Mesenchymal stem cell (in vitro differentiated cells and primary cell): ENCODE data around the gene EXOC4.

ENCODE experiments used
- DNase-seq: peaks from one replicate; pipeline ENCODE4 v3.0.0-alpha.2; 2013
- H2AFZ ChIP-seq: one replicate; pipeline ENCODE4 v1.6.1; 2013; ENCODE audit warnings: low read depth, mild to moderate bottlenecking, control low read depth, inconsistent platforms, low read length, moderate library complexity
- H2AK5ac ChIP-seq: 2 replicates; pipeline ENCODE4 v1.6.1; 2013; ENCODE audit warnings: low read length, moderate library complexity, mild to moderate bottlenecking, inconsistent platforms; ENCODE audit not compliant: severe bottlenecking
- H2BK120ac ChIP-seq: one replicate; pipeline ENCODE4 v1.6.1; 2013; ENCODE audit warnings: low read depth, mild to moderate bottlenecking, inconsistent platforms, low read length, moderate library complexity
- H2BK12ac ChIP-seq, 2 experiments: one replicate each; pipeline ENCODE4 v1.6.1; 2013; ENCODE audit warnings: inconsistent platforms in 2 of 2, low read length in 2 of 2, mild to moderate bottlenecking in 2 of 2, moderate library complexity in 2 of 2, control low read depth in 1 of 2
- H2BK15ac ChIP-seq: one replicate; pipeline ENCODE4 v1.6.1; 2013; ENCODE audit warnings: mild to moderate bottlenecking, low read depth, inconsistent platforms; ENCODE audit not compliant: poor library complexity, severe bottlenecking
- H2BK5ac ChIP-seq: 2 replicates; pipeline ENCODE4 v1.6.1; 2013; ENCODE audit warnings: low read depth, mild to moderate bottlenecking, low read length, control low read depth, inconsistent platforms; ENCODE audit not compliant: poor library complexity, severe bottlenecking
- H3K14ac ChIP-seq, 2 experiments: one replicate each; pipeline ENCODE4 v1.6.1; 2013; ENCODE audit warnings: inconsistent platforms in 2 of 2, low read length in 2 of 2, control low read depth in 1 of 2, mild to moderate bottlenecking in 1 of 2, moderate library complexity in 1 of 2
- H3K18ac ChIP-seq, 2 experiments: one replicate each; pipeline ENCODE4 v1.6.1; 2013; ENCODE audit warnings: inconsistent platforms in 2 of 2, low read length in 2 of 2, control low read depth in 1 of 2, low read depth in 1 of 2, mild to moderate bottlenecking in 1 of 2
- H3K23ac ChIP-seq, 2 experiments: one replicate each; pipeline ENCODE4 v1.6.1; 2013; ENCODE audit warnings: inconsistent platforms in 2 of 2, low read length in 2 of 2, mild to moderate bottlenecking in 2 of 2, moderate library complexity in 2 of 2, control low read depth in 1 of 2
- H3K27ac ChIP-seq: 2 replicates; pipeline ENCODE4 v1.5.1; 2013; ENCODE audit warnings: mild to moderate bottlenecking, moderate library complexity, low read length, control low read depth, inconsistent platforms; ENCODE audit not compliant: poor library complexity, severe bottlenecking
- H3K27me3 ChIP-seq, 2 experiments: 2 replicates each; pipeline versions ENCODE4 v1.6.1 to v1.7.0; 2013; ENCODE audit warnings: low read length in 2 of 2, mild to moderate bottlenecking in 2 of 2, moderate library complexity in 2 of 2, control low read depth in 1 of 2, inconsistent platforms in 1 of 2; ENCODE audit not compliant: control insufficient read depth in 1 of 2, insufficient read depth in 1 of 2
- H3K36me3 ChIP-seq, 2 experiments: 2 replicates each; pipeline versions ENCODE4 v1.6.1 to v1.7.0; 2013; ENCODE audit warnings: low read length in 2 of 2, control low read depth in 1 of 2, inconsistent platforms in 1 of 2, low read depth in 1 of 2, mild to moderate bottlenecking in 1 of 2; ENCODE audit not compliant: insufficient read depth in 2 of 2, control insufficient read depth in 1 of 2
- H3K4ac ChIP-seq, 2 experiments: one replicate each; pipeline ENCODE4 v1.6.1; 2013; ENCODE audit warnings: inconsistent platforms in 2 of 2, low read length in 2 of 2, mild to moderate bottlenecking in 2 of 2, moderate library complexity in 2 of 2, control low read depth in 1 of 2, low read depth in 1 of 2
- H3K4me1 ChIP-seq: 2 replicates; pipeline ENCODE4 v1.6.1; 2013; ENCODE audit warnings: low read depth, low read length, control low read depth; ENCODE audit not compliant: control insufficient read depth, insufficient read depth
- H3K4me2 ChIP-seq: 2 replicates; pipeline ENCODE4 v1.6.1; 2013; ENCODE audit warnings: low read length, mild to moderate bottlenecking, inconsistent platforms; ENCODE audit not compliant: poor library complexity, severe bottlenecking
- H3K4me3 ChIP-seq, 2 experiments: 2 replicates each; pipeline versions ENCODE4 v1.5.1 to v1.7.0; 2013; ENCODE audit warnings: low read length in 2 of 2, mild to moderate bottlenecking in 2 of 2, control low read depth in 1 of 2, low read depth in 1 of 2; ENCODE audit not compliant: insufficient read depth in 1 of 2
- H3K79me1 ChIP-seq: replicated peaks from 2 replicates; pipeline ENCODE4 v1.6.1; 2013; ENCODE audit warnings: mild to moderate bottlenecking, control low read depth, low read length, inconsistent platforms; ENCODE audit not compliant: poor library complexity, severe bottlenecking
- H3K9ac ChIP-seq: 2 replicates; pipeline ENCODE4 v1.7.0; 2013; ENCODE audit warnings: mild to moderate bottlenecking, low read length, moderate library complexity
- H3K9me3 ChIP-seq: 2 replicates; pipeline ENCODE4 v1.7.0; 2013; ENCODE audit warnings: mild to moderate bottlenecking, low read length; ENCODE audit not compliant: control insufficient read depth
- H4K8ac ChIP-seq: one replicate; pipeline ENCODE4 v1.6.1; 2013; ENCODE audit warnings: inconsistent platforms, mild to moderate bottlenecking, low read length, moderate library complexity
- H4K91ac ChIP-seq: one replicate; pipeline ENCODE4 v1.6.1; 2013; ENCODE audit warnings: mild to moderate bottlenecking, low read length, inconsistent platforms
- WGBS: methylation state at CpG from one replicate; pipeline ENCODE4 v1.1.7; 2013; ENCODE audit warnings: mixed read lengths; 5-methylcytosine and 5-hydroxymethylcytosine counted together

The EXOC4 gene

GRCh38 chr7:133786401-133786937, 533.6 kb downstream of the EXOC4 start:
- H2BK5ac ChIP-seq: no peak overlapping the region
- DNase-seq: no peak
- no peak overlapping the region for H2BK12ac ChIP-seq
- no peak overlapping the region for H2AK5ac ChIP-seq
- no peak overlapping the region for H3K23ac ChIP-seq
- no peak overlapping the region for H4K91ac ChIP-seq
- no peak overlapping the region for H3K4ac ChIP-seq
- no peak overlapping the region for H2BK120ac ChIP-seq
- no peak overlapping the region for H2AFZ ChIP-seq
- H3K79me1 ChIP-seq: peaks cover 2% of the 10 kb centered on the region
- H3K9ac ChIP-seq: no peak overlapping the region
- H3K4me3 ChIP-seq: no peak overlapping the region
- no peak overlapping the region for H4K8ac ChIP-seq
- no peaks in the 10 kb centered on the region for H3K9me3 ChIP-seq
- no peak overlapping the region for H3K18ac ChIP-seq
- H2BK15ac ChIP-seq: no peak overlapping the region
- no peaks in the 10 kb centered on the region for H3K4me1 ChIP-seq
- H3K27ac ChIP-seq: no peak overlapping the region
- H3K36me3 ChIP-seq: no peaks in the 10 kb centered on the region
- no peak overlapping the region for H3K4me2 ChIP-seq
- H3K27me3 ChIP-seq: no peaks in the 10 kb centered on the region
- H3K14ac ChIP-seq: no peak overlapping the region
- WGBS: 63% methylated on average over 3 of the region's 3 CpGs

- Histone ChIP-seq H3K4me2 (no peak overlapping the region), H2BK120ac (no peak overlapping the region), H3K4me3 (no peak overlapping the region), H3K14ac (no peak overlapping the region), H3K4me1 (no peaks in the 10 kb centered on the region), H2AK5ac (no peak overlapping the region), H3K18ac (no peak overlapping the region), H2BK12ac (no peak overlapping the region), H3K9me3 (no peaks in the 10 kb centered on the region), H3K23ac (no peak overlapping the region), H4K8ac (no peak overlapping the region), H3K27me3 (no peaks in the 10 kb centered on the region), H3K27ac (no peak overlapping the region), H2BK5ac (no peak overlapping the region), H2AFZ (no peak overlapping the region), H4K91ac (no peak overlapping the region), H3K36me3 (no peaks in the 10 kb centered on the region), H3K9ac (no peak overlapping the region), H3K79me1 (peaks cover 1% of the 10 kb centered on the region), H2BK15ac (no peak overlapping the region), H3K4ac (no peak overlapping the region)
- WGBS: 100% methylated on average over 1 of the region's 3 CpGs
- peak; percentile 13 for DNase-seq
Measured at GRCh38 chr7:133789974-133790373, 537.1 kb downstream of the EXOC4 start.

- DNase-seq: no peak
Measured at GRCh38 chr7:133790911-133791310, 538.0 kb downstream of the EXOC4 start.

GRCh38 chr7:133794479-133794878, 541.6 kb downstream of the EXOC4 start:
- H2AK5ac ChIP-seq: no peak overlapping the region

More at GRCh38 chr7:133790911-133791310, 538.0 kb downstream of the EXOC4 start:
- Histone ChIP-seq H3K36me3 (no peaks in the 10 kb centered on the region), H2BK12ac (no peak overlapping the region), H2BK120ac (no peak overlapping the region), H2BK5ac (no peak overlapping the region), H4K91ac (no peak overlapping the region), H3K14ac (no peak overlapping the region), H3K4me2 (no peak overlapping the region), H2BK15ac (no peak overlapping the region), H2AK5ac (no peak overlapping the region), H3K9ac (no peak overlapping the region), H3K4me1 (no peaks in the 10 kb centered on the region), H3K4me3 (no peak overlapping the region), H3K18ac (no peak overlapping the region), H3K4ac (no peak overlapping the region), H3K23ac (no peak overlapping the region), H2AFZ (no peak overlapping the region), H4K8ac (no peak overlapping the region), H3K79me1 (peaks cover 3% of the 10 kb centered on the region), H3K27ac (no peak overlapping the region), H3K9me3 (no peaks in the 10 kb centered on the region), H3K27me3 (no peaks in the 10 kb centered on the region)
- WGBS: 100% methylated on average over 3 of the region's 4 CpGs

More at GRCh38 chr7:133794479-133794878, 541.6 kb downstream of the EXOC4 start:
- Histone ChIP-seq H3K9me3 (no peaks in the 10 kb centered on the region), H3K27me3 (no peaks in the 10 kb centered on the region), H2BK12ac (no peak overlapping the region), H2BK15ac (no peak overlapping the region), H2BK5ac (no peak overlapping the region), H4K91ac (no peak overlapping the region), H4K8ac (no peak overlapping the region), H3K79me1 (peaks cover 2% of the 10 kb centered on the region), H3K18ac (no peak overlapping the region), H3K4me3 (no peak overlapping the region), H3K27ac (no peak overlapping the region), H3K36me3 (no peaks in the 10 kb centered on the region), H3K4me1 (no peaks in the 10 kb centered on the region), H3K14ac (no peak overlapping the region), H3K4me2 (no peak overlapping the region), H3K4ac (no peak overlapping the region), H3K23ac (no peak overlapping the region), H3K9ac (no peak overlapping the region), H2BK120ac (no peak overlapping the region), H2AFZ (no peak overlapping the region)
- WGBS: 50% methylated on average over 2 of the region's 2 CpGs
- DNase-seq: peak; percentile 26
